Body of pancreas (tissue), 4 donors: ENCODE measurements around the gene PPP1R26. TPM values are rescaled to one million over a fixed set of nuclear protein-coding genes. Genes with fewer than 3 reads are reported as not detected.
"Not testable (repeated sequence)": the region's sequence is repeated elsewhere in the genome, so short reads cannot be mapped to it uniquely, and the experiment has no call there.

Experiments used
- ATAC-seq: fragments of 150-250 bp; one replicate; pipeline ENCODE4 v1.9.1; 2016
- DNase-seq, 4 donors: peaks; one replicate each; pipeline ENCODE4 v3.0.0-alpha.2; 2019
- H3K27ac ChIP-seq, 4 donors: fragments of 200-600 bp; sonication (generic); 1 replicate in 3 of 4; 2 replicates in 1 of 4; pipeline versions ENCODE4 v1.5.1 to v1.6.1; 2016 to 2019; ENCODE audit warnings: mild to moderate bottlenecking in 1 of 4, mixed read lengths in 1 of 4, moderate library complexity in 1 of 4
- H3K27me3 ChIP-seq, 2 donors: fragments of 200-600 bp; sonication (generic); one replicate each; pipeline ENCODE4 v1.6.0; 2016; ENCODE audit warnings: mild to moderate bottlenecking in 1 of 2
- H3K36me3 ChIP-seq, 2 donors: fragments of 200-600 bp; sonication (generic); replicated peaks in 1 of 2; 2 replicates each; pipeline ENCODE4 v1.5.1; 2016; ENCODE audit warnings: low read depth in 2 of 2; ENCODE audit not compliant: insufficient read depth in 1 of 2
- H3K4me1 ChIP-seq: fragments of 200-600 bp; sonication (generic); one replicate; pipeline ENCODE4 v1.6.0; 2016
- H3K4me3 ChIP-seq, 2 donors: fragments of 200-600 bp; sonication (generic); 1 replicate in 1 of 2; 2 replicates in 1 of 2; pipeline ENCODE4 v1.5.1; 2016 to 2019
- H3K9me3 ChIP-seq, 3 donors: fragments of 200-600 bp; sonication (generic); 1 replicate in 2 of 3; 2 replicates in 1 of 3; pipeline ENCODE4 v1.5.1; 2016
- POLR2A ChIP-seq, 3 donors: fragments of 450-650 bp; IDR thresholded peaks; one replicate each; pipeline ENCODE4 v1.6.1; 2016; ENCODE audit warnings: antibody characterized with exemption in 3 of 3, mild to moderate bottlenecking in 2 of 3
- WGBS, 2 donors: methylation state at CpG; one replicate each; pipeline ENCODE4 v1.1.5; 2017; 5-methylcytosine and 5-hydroxymethylcytosine counted together
- intact Hi-C: fragments of 100-400 bp; cut with DNase I; formaldehyde crosslinking; loops from one replicate; pipeline ENCODE4 v1.15.1; 2023
- total RNA-seq, 2 donors: library from RNA; depleted of rRNA; stranded (reverse); fragments of >200 nt; gene quantifications; one replicate each; pipeline ENCODE4 v1.1.0, GENCODE V29; 2016
- TF ChIP-seq, protein P1 (sequence below), 7 experiments: fragments of 450-650 bp in 4 of 7; fragments of 200-600 bp in 3 of 7; sonication (generic) in 3 of 7; IDR thresholded peaks; one replicate each; pipeline ENCODE4 v1.5.1; 2016 to 2019; ENCODE audit warnings: antibody characterized with exemption in 7 of 7

The PPP1R26 gene
- total RNA-seq, 2 donors from 2014 or later: 17.8 to 17.9 TPM

DNA sequence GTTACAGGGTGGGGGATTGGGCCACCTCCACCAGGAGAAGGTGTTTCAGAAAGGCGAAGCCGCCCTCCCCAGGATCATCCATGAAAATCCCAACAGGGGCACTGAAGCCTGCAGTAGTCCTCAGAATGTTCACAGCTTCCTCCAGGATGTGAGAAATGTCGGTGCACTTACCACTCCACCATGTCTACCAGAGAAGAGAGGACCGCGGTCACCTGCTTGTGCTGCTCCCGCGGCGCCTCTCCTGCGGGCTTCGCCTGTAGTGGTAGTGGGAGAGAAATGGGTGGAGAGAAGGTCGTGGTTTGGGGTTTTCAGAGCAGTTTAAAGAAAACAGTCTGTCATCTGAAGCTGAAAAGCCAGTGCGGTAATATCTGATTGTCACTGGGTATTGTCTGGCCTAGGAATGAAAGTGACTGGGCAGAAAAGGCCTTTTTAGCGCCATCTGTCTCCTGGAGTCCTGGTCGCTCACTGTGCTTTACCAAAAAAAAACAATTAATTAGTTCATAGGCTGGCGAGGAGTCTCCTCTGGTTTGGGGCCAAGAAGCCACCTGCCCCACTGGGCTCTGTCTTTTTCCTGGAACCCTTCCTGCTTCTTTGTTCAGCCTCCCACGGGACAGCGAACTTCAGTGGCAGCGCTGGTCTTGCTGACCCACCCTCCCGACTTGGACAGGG is 23.0 kb upstream of the PPP1R26 start:
- intact Hi-C loops: no loop called here
- Histone ChIP-seq H3K27ac (no peak overlapping the region), H3K9me3 (peaks cover 0 to 6% (median 0%) of the 10 kb centered on the region in 3 donors), H3K4me1 (no peaks in the 10 kb centered on the region), H3K27me3 (no peaks in the 10 kb centered on the region), H3K4me3 (no peak overlapping the region), H3K36me3 (no peaks in the 10 kb centered on the region)
- ATAC-seq (no peak), DNase-seq (no peak)
- 69 to 71% methylated on average over 15 to 19 of the region's 19 CpGs for WGBS, 2 donors
- no peak for TF ChIP-seq POLR2A (IDR thresholded peaks at IDR 0.05)
- TF ChIP-seq, protein P1, sequence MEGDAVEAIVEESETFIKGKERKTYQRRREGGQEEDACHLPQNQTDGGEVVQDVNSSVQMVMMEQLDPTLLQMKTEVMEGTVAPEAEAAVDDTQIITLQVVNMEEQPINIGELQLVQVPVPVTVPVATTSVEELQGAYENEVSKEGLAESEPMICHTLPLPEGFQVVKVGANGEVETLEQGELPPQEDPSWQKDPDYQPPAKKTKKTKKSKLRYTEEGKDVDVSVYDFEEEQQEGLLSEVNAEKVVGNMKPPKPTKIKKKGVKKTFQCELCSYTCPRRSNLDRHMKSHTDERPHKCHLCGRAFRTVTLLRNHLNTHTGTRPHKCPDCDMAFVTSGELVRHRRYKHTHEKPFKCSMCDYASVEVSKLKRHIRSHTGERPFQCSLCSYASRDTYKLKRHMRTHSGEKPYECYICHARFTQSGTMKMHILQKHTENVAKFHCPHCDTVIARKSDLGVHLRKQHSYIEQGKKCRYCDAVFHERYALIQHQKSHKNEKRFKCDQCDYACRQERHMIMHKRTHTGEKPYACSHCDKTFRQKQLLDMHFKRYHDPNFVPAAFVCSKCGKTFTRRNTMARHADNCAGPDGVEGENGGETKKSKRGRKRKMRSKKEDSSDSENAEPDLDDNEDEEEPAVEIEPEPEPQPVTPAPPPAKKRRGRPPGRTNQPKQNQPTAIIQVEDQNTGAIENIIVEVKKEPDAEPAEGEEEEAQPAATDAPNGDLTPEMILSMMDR (IDR thresholded peaks at IDR 0.05): no peak

DNA sequence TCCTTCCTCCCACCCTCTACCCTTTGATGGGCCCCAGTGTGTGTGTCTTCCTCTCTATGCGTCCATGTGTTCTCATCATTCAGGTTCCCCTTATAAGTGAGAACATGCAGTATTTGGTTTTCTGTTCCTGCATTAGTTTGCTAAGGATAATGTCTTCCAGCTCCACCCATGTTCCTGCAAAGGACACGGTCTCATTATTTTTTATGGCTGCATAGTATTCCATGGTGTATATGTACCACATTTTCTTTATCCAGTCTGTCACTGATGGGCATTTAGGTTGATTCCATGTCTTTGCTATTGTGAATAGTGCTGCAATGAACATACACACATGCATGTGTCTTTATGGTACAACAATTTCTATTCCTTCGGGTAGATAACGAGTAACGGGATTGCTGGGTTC is 21.1 kb upstream of the PPP1R26 start:
- H3K4me1 ChIP-seq, intact Hi-C loops, H3K27me3 ChIP-seq, H3K36me3 ChIP-seq, H3K9me3 ChIP-seq, DNase-seq, ATAC-seq, H3K4me3 ChIP-seq, H3K27ac ChIP-seq: not testable (repeated sequence)
- 86 to 89% methylated on average over 5 of the region's 5 CpGs for WGBS, 2 donors

DNA sequence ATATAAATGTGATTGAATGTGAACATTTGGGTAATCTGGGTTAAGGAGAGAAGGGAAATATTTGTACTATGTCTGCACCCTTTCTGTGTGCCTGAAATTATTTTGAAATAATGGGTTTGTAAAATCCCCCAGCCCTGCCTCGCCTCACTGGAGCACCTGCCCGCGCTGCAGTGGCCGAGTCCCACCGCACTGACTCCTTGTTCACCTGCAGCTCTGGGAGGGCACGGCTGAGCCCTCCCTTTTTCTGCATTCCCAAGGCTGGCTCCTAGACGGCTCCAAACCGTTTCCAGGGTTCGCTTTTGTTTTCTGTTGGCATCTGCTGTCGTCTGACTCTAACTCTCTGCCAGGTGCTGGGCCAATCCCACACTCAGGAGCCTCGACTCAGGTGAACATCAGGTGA is 17.6 kb upstream of the PPP1R26 start:
- intact Hi-C loops: no loop called here
- no peaks in the 10 kb centered on the region for H3K9me3 ChIP-seq
- H3K27me3 ChIP-seq: no peaks in the 10 kb centered on the region
- H3K36me3 ChIP-seq: no peaks in the 10 kb centered on the region
- no peak overlapping the region for H3K4me3 ChIP-seq
- no peak for TF ChIP-seq POLR2A (IDR thresholded peaks at IDR 0.05)
- TF ChIP-seq, protein P1 (IDR thresholded peaks at IDR 0.05): no peak
- H3K27ac ChIP-seq: no peak overlapping the region
- DNase-seq (no peak), ATAC-seq (no peak)
- H3K4me1 ChIP-seq: no peaks in the 10 kb centered on the region
- WGBS, 2 donors: 70 to 75% methylated on average over 11 of the region's 11 CpGs

DNA sequence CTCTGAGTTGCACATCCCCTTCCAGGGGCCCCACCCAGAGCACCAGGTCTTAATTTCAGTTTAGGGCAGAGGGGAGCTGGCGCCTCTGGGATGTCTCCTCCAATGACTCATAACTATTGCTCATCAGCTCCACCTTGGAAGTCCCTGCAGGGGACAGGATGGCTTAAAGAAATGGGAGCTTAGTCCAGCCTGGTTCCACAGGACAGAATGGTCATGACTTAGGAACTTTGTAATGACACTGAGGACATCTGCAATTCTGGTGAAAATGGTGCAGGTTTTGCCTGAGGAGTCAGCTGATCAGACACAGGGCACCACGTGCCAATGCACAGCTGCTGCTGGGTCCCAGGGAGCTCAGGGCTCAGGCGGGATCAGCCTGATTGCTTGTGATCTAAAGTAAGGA is 16.4 kb upstream of the PPP1R26 start:
- H3K4me3 ChIP-seq: no peak overlapping the region
- TF ChIP-seq, protein P1 (IDR thresholded peaks at IDR 0.05): no peak
- no peak for TF ChIP-seq POLR2A (IDR thresholded peaks at IDR 0.05)
- 68 to 71% methylated on average over 3 of the region's 3 CpGs for WGBS, 2 donors
- no peaks in the 10 kb centered on the region for H3K4me1 ChIP-seq
- H3K9me3 ChIP-seq: no peaks in the 10 kb centered on the region
- DNase-seq: no peak
- ATAC-seq: no peak
- intact Hi-C loops: no loop called here
- no peaks in the 10 kb centered on the region for H3K27me3 ChIP-seq
- H3K27ac ChIP-seq: no peak overlapping the region
- H3K36me3 ChIP-seq: no peaks in the 10 kb centered on the region

DNA sequence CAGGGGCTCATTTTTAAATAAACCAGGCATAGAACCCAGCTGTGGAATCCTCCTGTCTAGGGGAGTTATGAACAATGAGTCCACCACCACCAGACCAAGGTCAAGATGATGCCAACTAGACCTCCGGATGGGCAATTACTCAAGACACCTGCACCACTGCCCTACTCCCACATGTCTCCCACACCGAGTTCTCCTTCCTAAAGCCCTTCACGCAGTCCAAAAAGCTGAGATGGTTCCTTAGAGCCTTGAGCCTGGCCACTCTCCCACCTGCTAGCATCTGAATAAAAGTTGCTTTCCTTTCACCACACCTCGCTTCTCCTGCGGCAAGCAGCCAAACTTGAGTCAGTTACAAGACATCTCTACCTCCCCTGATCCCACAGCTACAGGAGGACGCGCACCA is 15.4 kb upstream of the PPP1R26 start:
- DNase-seq: no peak
- Histone ChIP-seq H3K4me1 (no peaks in the 10 kb centered on the region), H3K9me3 (no peaks in the 10 kb centered on the region), H3K27ac (no peak overlapping the region), H3K4me3 (no peak overlapping the region), H3K27me3 (no peaks in the 10 kb centered on the region), H3K36me3 (no peaks in the 10 kb centered on the region)
- ATAC-seq: no peak
- WGBS, 2 donors: 86 to 87% methylated on average over 7 of the region's 7 CpGs
- TF ChIP-seq POLR2A (IDR thresholded peaks at IDR 0.05): no peak
- TF ChIP-seq, protein P1 (IDR thresholded peaks at IDR 0.05): no peak
- intact Hi-C loops: no loop called here
